Upper lobe of left lung (tissue), 4 donors: ENCODE measurements around the gene AHCYL2.

Experiments used
- CTCF ChIP-seq, 6 experiments: fragments of 450-650 bp in 4 of 6; fragments of 200-600 bp in 2 of 6; sonication (generic) in 2 of 6; IDR thresholded peaks; one replicate each; pipeline ENCODE4 v1.5.1; 2016 to 2019; ENCODE audit warnings: antibody characterized with exemption in 6 of 6
- EP300 ChIP-seq, 4 donors: sonication (generic); formaldehyde crosslinking; IDR thresholded peaks; one replicate each; pipeline ENCODE4 v1.5.1; 2017; ENCODE audit warnings: antibody characterized with exemption in 4 of 4, control low read depth in 2 of 4
- POLR2A ChIP-seq, 4 donors: fragments of 450-650 bp; IDR thresholded peaks; one replicate each; pipeline ENCODE4 v1.5.1; 2016 to 2017; ENCODE audit warnings: antibody characterized with exemption in 4 of 4, mild to moderate bottlenecking in 2 of 4

GRCh38 chr7:129278688-129279087, 53.9 kb downstream of the AHCYL2 start:
- TF ChIP-seq CTCF (IDR thresholded peaks at IDR 0.05) (no peak), EP300 (IDR thresholded peaks at IDR 0.05) (no peak), POLR2A (IDR thresholded peaks at IDR 0.05) (no peak)
